Body of pancreas (tissue), 4 donors: ENCODE measurements around the gene ITPR2.

Experiments used
- POLR2A ChIP-seq, 3 donors: fragments of 450-650 bp; IDR thresholded peaks; one replicate each; pipeline ENCODE4 v1.6.1; 2016; ENCODE audit warnings: antibody characterized with exemption in 3 of 3, mild to moderate bottlenecking in 2 of 3
- TF ChIP-seq, protein P1 (sequence below), 7 experiments: fragments of 450-650 bp in 4 of 7; fragments of 200-600 bp in 3 of 7; sonication (generic) in 3 of 7; IDR thresholded peaks; one replicate each; pipeline ENCODE4 v1.5.1; 2016 to 2019; ENCODE audit warnings: antibody characterized with exemption in 7 of 7

DNA sequence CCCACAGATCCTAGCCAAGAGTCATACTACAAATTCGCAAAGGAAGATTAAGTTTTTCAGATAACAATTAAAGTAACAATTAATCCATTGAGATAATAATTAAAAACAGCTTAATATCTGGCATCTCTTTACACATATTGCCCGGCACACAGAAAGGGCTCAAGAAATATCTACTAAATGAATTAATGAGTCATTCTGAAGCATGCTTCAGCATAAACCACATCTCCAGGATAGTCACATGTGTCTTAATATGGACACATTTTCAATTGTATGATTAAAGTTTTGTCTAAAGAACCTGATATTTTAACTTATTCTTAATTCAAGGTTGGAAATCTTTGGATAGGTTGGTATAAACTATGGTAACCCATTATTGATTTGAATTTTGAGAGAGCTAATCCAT is 9.6 kb downstream of the ITPR2 start:
- TF ChIP-seq, protein P1, sequence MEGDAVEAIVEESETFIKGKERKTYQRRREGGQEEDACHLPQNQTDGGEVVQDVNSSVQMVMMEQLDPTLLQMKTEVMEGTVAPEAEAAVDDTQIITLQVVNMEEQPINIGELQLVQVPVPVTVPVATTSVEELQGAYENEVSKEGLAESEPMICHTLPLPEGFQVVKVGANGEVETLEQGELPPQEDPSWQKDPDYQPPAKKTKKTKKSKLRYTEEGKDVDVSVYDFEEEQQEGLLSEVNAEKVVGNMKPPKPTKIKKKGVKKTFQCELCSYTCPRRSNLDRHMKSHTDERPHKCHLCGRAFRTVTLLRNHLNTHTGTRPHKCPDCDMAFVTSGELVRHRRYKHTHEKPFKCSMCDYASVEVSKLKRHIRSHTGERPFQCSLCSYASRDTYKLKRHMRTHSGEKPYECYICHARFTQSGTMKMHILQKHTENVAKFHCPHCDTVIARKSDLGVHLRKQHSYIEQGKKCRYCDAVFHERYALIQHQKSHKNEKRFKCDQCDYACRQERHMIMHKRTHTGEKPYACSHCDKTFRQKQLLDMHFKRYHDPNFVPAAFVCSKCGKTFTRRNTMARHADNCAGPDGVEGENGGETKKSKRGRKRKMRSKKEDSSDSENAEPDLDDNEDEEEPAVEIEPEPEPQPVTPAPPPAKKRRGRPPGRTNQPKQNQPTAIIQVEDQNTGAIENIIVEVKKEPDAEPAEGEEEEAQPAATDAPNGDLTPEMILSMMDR (IDR thresholded peaks at IDR 0.05): no peak
- TF ChIP-seq POLR2A (IDR thresholded peaks at IDR 0.05): no peak
